CD4-positive, CD25-positive, alpha-beta regulatory T cell (primary cell): ENCODE results near the gene EPX. TPM values are rescaled to one million over a fixed set of nuclear protein-coding genes. Genes with fewer than 3 reads are reported as not detected.

ENCODE experiments used
- ATAC-seq, 2 donors: fragments of 150-1000 bp; cut with Tn5 transposase; one replicate each; pipeline ENCODE4 v1.10.0; 2021; ENCODE audit warnings: low read depth in 2 of 2, moderate number of reproducible peaks in 2 of 2, moderate library complexity in 1 of 2
- DNase-seq, 3 donors: peaks; one replicate each; pipeline versions ENCODE4 v3.0.0 to v3.0.0-alpha.2; 2012 to 2022; ENCODE audit warnings: mixed read lengths in 1 of 3
- H3K27ac ChIP-seq: one replicate; pipeline ENCODE4 v1.7.0; 2013; ENCODE audit warnings: mild to moderate bottlenecking, low read length; ENCODE audit not compliant: insufficient read depth, poor library complexity, severe bottlenecking
- H3K27me3 ChIP-seq: one replicate; pipeline ENCODE4 v1.7.0; 2013; ENCODE audit warnings: low read length; ENCODE audit not compliant: control insufficient read depth, insufficient read depth
- H3K36me3 ChIP-seq: one replicate; pipeline ENCODE4 v1.7.0; 2013; ENCODE audit warnings: mild to moderate bottlenecking, low read length, moderate library complexity; ENCODE audit not compliant: control insufficient read depth, insufficient read depth
- H3K4me1 ChIP-seq: 2 replicates; pipeline ENCODE4 v1.7.0; 2013; ENCODE audit warnings: mild to moderate bottlenecking, low read length; ENCODE audit not compliant: insufficient read depth, control insufficient read depth, poor library complexity, severe bottlenecking
- H3K4me3 ChIP-seq: one replicate; pipeline ENCODE4 v1.7.0; 2013; ENCODE audit warnings: low read depth, mild to moderate bottlenecking, low read length, moderate library complexity
- H3K9me3 ChIP-seq, 2 experiments: 1 replicate in 1 of 2; 2 replicates in 1 of 2; pipeline ENCODE4 v1.7.0; 2013; ENCODE audit warnings: low read length in 2 of 2, mild to moderate bottlenecking in 1 of 2, moderate library complexity in 1 of 2; ENCODE audit not compliant: control insufficient read depth in 2 of 2
- H3K27ac Mint-ChIP-seq, 3 donors: one replicate each; pipeline ENCODE4 v1.8.0; 2020 to 2022; ENCODE audit warnings: mild to moderate bottlenecking in 3 of 3, mixed read lengths in 3 of 3, moderate library complexity in 2 of 3
- H3K27me3 Mint-ChIP-seq: one replicate; pipeline ENCODE4 v1.8.0; 2022; ENCODE audit warnings: mild to moderate bottlenecking, mixed read lengths
- H3K36me3 Mint-ChIP-seq: one replicate; pipeline ENCODE4 v1.8.0; 2020; ENCODE audit warnings: mixed read lengths
- H3K4me1 Mint-ChIP-seq, 4 donors: one replicate each; pipeline ENCODE4 v1.8.0; 2020 to 2022; ENCODE audit warnings: mixed read lengths in 4 of 4, mild to moderate bottlenecking in 1 of 4
- H3K4me3 Mint-ChIP-seq, 4 donors: one replicate each; pipeline ENCODE4 v1.8.0; 2020 to 2022; ENCODE audit warnings: mild to moderate bottlenecking in 4 of 4, mixed read lengths in 4 of 4, moderate library complexity in 3 of 4
- H3K9me3 Mint-ChIP-seq, 7 donors: one replicate each; pipeline ENCODE4 v1.8.0; 2020 to 2022; ENCODE audit warnings: mixed read lengths in 7 of 7, mild to moderate bottlenecking in 3 of 7, moderate library complexity in 2 of 7
- polyA plus RNA-seq, 4 donors: library from polyadenylated mRNA; unstranded; fragments of 300-500 nt; fragmentation: Illumina TruSeq; gene quantifications; one replicate each; pipeline ENCODE4 v1.2.3, GENCODE V29; 2021
- total RNA-seq: library from RNA; stranded (reverse); gene quantifications from one replicate; pipeline ENCODE4 v1.2.3, GENCODE V29; 2022

The EPX gene
- total and polyA plus RNA-seq, 5 donors from 2014 or later = not detected

DNA sequence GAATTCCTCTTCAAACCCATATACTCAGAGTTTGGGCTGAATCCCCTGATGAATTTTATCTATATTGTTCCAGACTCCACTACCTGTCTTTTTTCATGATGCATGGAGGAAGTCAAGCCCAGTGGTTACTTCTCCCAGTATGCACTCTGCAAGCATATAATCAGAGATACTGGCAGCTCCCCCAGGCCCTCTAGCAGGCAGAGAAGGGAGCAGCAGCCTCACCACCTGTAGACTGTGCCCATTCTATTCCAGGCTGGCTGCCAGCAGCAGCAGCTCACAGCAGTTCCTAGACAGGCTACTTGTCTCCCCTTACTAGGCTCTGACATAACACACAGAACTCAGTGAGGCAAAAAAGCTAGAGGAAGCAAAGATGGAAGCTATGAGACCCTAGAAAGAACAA lies 23.2 kb downstream of the EPX start:
- Histone ChIP-seq H3K9me3 (no peaks in the 10 kb centered on the region), H3K4me1 (peaks cover 18% of the 10 kb centered on the region), H3K36me3 (peaks cover 38% of the 10 kb centered on the region), H3K27me3 (no peaks in the 10 kb centered on the region), H3K4me3 (no peak overlapping the region), H3K27ac (no peak overlapping the region)
- no peak for ATAC-seq
- Mint-ChIP-seq H3K36me3 (peaks cover 27% of the 10 kb centered on the region), H3K4me1 (peaks cover 7 to 24% (median 16%) of the 10 kb centered on the region in 4 donors), H3K9me3 (no peaks in the 10 kb centered on the region), H3K27me3 (peaks cover 10% of the 10 kb centered on the region), H3K4me3 (peak overlapping the region in 1 of 4 donors; percentile 91), H3K27ac (peak overlapping the region in 1 of 3 donors; percentile 48)
- DNase-seq = peak in 1 of 3 donors; percentile 12

DNA sequence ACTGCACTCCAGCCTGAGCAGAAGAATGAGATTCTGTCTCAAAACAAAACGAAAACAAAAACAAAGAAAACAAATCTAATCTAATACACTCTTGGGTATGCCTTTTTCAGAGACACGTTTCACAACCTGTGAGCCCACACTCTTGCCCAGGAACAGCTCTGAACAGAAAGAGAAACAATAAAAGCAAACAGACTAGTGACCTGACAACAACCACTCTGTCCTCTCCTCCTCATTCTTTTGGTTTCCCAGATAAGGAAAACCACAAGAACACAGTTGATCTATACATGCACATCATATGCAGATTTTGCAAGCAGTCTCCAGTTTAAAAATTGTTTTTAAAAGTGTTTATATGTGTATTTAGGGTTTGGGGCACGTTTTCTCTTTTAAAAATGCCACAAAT lies 25.2 kb downstream of the EPX start:
- no peak for ATAC-seq
- H3K4me3 ChIP-seq = no peak overlapping the region
- peaks cover 18% of the 10 kb centered on the region for H3K36me3 Mint-ChIP-seq
- peaks cover 18% of the 10 kb centered on the region for H3K4me1 ChIP-seq
- H3K27me3 ChIP-seq = no peaks in the 10 kb centered on the region
- peaks cover 7 to 30% (median 16%) of the 10 kb centered on the region in 4 donors for H3K4me1 Mint-ChIP-seq
- peak overlapping the region in 2 of 3 donors; percentile 86 to 97 for H3K27ac Mint-ChIP-seq
- H3K27ac ChIP-seq = peak overlapping the region; percentile 81
- peak overlapping the region; percentile 60 to 91 (median 78) for H3K4me3 Mint-ChIP-seq
- H3K9me3 ChIP-seq = no peaks in the 10 kb centered on the region
- H3K27me3 Mint-ChIP-seq = peaks cover 10% of the 10 kb centered on the region
- H3K36me3 ChIP-seq = peaks cover 26% of the 10 kb centered on the region
- no peaks in the 10 kb centered on the region for H3K9me3 Mint-ChIP-seq
- no peak for DNase-seq

DNA sequence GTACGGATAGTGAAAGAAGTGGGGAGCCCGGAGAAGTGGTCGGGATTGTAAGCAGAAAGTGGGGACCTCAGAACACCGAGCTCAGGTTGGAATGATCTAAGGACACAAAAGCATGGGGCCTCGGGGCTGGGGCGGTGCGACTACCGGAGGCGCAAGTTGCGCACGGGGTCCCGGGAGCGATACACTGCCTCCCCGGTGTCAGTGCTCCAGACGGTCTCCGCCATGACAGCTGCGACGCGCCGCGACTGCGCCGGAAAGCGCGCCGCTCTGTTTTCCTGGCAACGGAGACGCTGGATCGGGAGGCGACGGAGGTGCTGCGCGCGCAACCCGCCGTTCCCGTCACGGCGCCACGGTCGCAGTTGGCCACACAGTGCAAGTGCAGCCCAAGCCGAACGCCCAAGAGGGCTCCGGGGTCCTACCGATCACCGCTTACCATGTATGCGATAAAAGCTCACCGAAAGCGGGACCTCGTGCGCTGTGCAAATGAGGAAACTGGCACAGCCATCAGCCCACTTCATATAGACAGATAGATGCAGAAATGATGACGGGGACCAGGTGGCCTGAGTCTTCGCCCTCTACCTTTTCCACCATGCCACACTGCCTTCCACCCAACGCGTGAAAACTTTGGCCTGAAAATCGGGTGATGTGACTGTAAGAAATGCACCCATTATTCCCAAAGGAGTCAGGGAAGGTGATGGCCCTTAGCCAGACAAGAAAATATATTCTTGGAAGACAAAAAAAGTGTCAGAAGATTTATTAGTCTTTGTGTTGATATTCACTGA lies 26.7 kb downstream of the EPX start, which contains the start of gene MKS1:
Gene MKS1 (minus strand): TSS at position 249 of the 782 bp plus-strand sequence. CDS start 25 bp downstream, at position 224.
- ATAC-seq = peak; percentile 97 to 98
- Mint-ChIP-seq H3K27ac (peak within 1 kb of the TSS; percentile 96 to 98 (median 97)), H3K9me3 (no peaks in the 10 kb centered on the region), H3K4me3 (peak within 1 kb of the TSS; percentile 91 to 97 (median 96)), H3K27me3 (peaks cover 16% of the 10 kb centered on the region), H3K36me3 (peaks cover 6% of the 10 kb centered on the region), H3K4me1 (peaks cover 7 to 30% (median 16%) of the 10 kb centered on the region in 4 donors)
- no peaks in the 10 kb centered on the region for H3K9me3 ChIP-seq
- H3K36me3 ChIP-seq = peaks cover 12% of the 10 kb centered on the region
- H3K4me1 ChIP-seq = peaks cover 18% of the 10 kb centered on the region
- peak within 1 kb of the TSS; percentile 81 for H3K27ac ChIP-seq
- H3K27me3 ChIP-seq = peaks cover 1% of the 10 kb centered on the region
- DNase-seq = peak; percentile 88 to 95 (median 95)
- peak within 1 kb of the TSS; percentile 93 for H3K4me3 ChIP-seq

DNA sequence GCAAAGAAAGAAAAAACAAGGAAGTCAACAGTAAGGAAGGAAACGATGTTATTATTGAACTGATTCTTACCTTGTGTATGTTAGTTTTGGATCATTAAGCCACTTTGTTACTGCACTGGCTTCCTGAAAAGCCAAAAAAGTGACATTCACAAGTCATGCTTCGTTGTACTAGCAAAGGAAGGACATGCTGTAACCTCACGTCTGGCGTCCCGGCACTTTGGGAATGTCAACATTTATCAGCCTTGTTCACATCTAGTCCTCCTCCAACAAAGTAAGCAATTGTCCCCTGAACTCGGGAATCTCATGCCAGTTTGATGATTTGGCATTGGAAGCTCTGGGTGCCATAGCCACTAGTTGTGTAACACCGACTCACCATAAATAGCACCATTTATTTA lies 27.3 kb downstream of the EPX start:
- Histone ChIP-seq H3K4me3 (peak overlapping the region; percentile 93), H3K36me3 (peaks cover 8% of the 10 kb centered on the region), H3K27ac (peak overlapping the region; percentile 81), H3K27me3 (peaks cover 1% of the 10 kb centered on the region), H3K4me1 (peaks cover 18% of the 10 kb centered on the region), H3K9me3 (no peaks in the 10 kb centered on the region)
- Mint-ChIP-seq H3K36me3 (peaks cover 6% of the 10 kb centered on the region), H3K27ac (peak overlapping the region; percentile 96 to 98 (median 97)), H3K4me1 (peaks cover 7 to 30% (median 16%) of the 10 kb centered on the region in 4 donors), H3K27me3 (peaks cover 19% of the 10 kb centered on the region), H3K4me3 (peak overlapping the region; percentile 91 to 97 (median 96)), H3K9me3 (no peaks in the 10 kb centered on the region)
- ATAC-seq = no peak
- no peak for DNase-seq

DNA sequence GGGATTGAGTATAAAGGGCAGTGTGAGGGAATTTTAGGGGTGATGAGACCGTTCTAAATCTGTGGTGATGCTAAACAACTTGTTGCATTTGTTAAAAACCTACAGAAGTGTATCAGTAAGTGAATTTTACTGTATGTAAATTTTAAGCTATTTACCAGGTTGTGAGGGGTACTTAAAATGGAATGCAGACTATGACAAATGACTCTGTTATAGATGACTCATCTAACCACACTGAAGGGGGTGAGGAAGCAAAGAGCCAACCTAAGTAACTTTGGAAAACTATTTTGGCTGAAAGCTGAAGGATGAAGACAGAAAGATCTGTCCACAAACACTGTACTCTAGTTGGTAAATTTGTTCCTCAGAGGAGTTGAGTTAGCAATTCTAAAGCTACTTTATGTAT lies 31.8 kb downstream of the EPX start:
- H3K4me1 Mint-ChIP-seq = peaks cover 2 to 15% (median 6%) of the 10 kb centered on the region in 4 donors
- no peak for DNase-seq
- no peak overlapping the region for H3K27ac Mint-ChIP-seq
- H3K4me1 ChIP-seq = peaks cover 9% of the 10 kb centered on the region
- H3K9me3 Mint-ChIP-seq = no peaks in the 10 kb centered on the region
- no peak for ATAC-seq
- H3K36me3 Mint-ChIP-seq = no peaks in the 10 kb centered on the region
- peaks cover 4% of the 10 kb centered on the region for H3K27me3 ChIP-seq
- no peak overlapping the region for H3K4me3 ChIP-seq
- peaks cover 35% of the 10 kb centered on the region for H3K27me3 Mint-ChIP-seq
- H3K9me3 ChIP-seq = no peaks in the 10 kb centered on the region
- H3K4me3 Mint-ChIP-seq = no peak overlapping the region
- no peaks in the 10 kb centered on the region for H3K36me3 ChIP-seq
- H3K27ac ChIP-seq = no peak overlapping the region

DNA sequence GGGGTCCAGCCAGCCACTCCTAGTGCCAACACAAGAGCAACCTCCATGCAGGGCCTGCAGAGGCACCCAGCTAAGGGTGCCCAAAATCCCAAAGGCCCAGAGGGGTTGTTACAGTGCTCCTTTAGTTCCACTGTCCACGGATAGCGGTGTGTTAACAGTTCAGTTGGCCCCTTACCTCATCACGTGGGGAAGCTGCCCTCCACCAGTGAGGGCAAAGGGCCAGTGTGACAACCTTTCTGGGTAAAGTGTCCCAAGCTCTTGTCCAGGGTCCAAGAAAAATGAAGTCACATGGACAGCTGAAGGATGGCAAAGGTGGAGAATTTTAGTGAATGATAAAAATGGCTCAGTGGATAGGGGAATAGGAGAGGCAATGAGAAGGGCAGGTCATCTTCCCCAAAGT lies 35.2 kb downstream of the EPX start:
- Mint-ChIP-seq H3K9me3 (no peaks in the 10 kb centered on the region), H3K4me3 (no peak overlapping the region), H3K27ac (no peak overlapping the region), H3K36me3 (no peaks in the 10 kb centered on the region), H3K4me1 (no peaks in the 10 kb centered on the region), H3K27me3 (peaks cover 36% of the 10 kb centered on the region)
- Histone ChIP-seq H3K9me3 (no peaks in the 10 kb centered on the region), H3K4me3 (no peak overlapping the region), H3K4me1 (no peaks in the 10 kb centered on the region), H3K36me3 (no peaks in the 10 kb centered on the region), H3K27ac (no peak overlapping the region), H3K27me3 (peaks cover 4% of the 10 kb centered on the region)
- DNase-seq = no peak
- ATAC-seq = no peak

DNA sequence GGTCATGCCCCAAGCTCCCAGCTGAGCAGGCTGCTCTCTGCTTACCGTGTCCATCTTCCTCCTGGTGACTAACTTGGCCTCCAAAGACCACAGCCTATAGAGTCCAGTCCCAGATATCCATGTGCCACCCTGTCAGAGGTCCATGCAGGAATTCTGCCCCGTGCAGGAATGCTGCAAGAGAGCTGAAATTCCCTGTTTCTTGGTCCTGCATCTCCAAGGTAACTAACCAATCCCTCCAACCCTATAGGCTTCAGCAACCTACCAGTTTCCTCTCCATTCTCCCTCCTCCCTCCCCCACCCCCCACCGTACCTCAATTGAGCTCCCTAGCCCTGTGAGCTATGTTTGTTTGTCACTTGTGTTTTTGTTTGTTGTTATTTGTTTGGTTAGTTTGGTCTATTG lies 36.2 kb downstream of the EPX start:
- ATAC-seq (no peak), DNase-seq (no peak)
- H3K27me3 Mint-ChIP-seq = peaks cover 32% of the 10 kb centered on the region
- H3K4me1 ChIP-seq = no peaks in the 10 kb centered on the region
- peaks cover 4% of the 10 kb centered on the region for H3K27me3 ChIP-seq
- H3K27ac ChIP-seq = no peak overlapping the region
- no peaks in the 10 kb centered on the region for H3K4me1 Mint-ChIP-seq
- H3K36me3 Mint-ChIP-seq = no peaks in the 10 kb centered on the region
- no peaks in the 10 kb centered on the region for H3K9me3 ChIP-seq
- no peak overlapping the region for H3K4me3 Mint-ChIP-seq
- H3K36me3 ChIP-seq = no peaks in the 10 kb centered on the region
- no peak overlapping the region for H3K27ac Mint-ChIP-seq
- H3K4me3 ChIP-seq = no peak overlapping the region
- H3K9me3 Mint-ChIP-seq = no peaks in the 10 kb centered on the region

DNA sequence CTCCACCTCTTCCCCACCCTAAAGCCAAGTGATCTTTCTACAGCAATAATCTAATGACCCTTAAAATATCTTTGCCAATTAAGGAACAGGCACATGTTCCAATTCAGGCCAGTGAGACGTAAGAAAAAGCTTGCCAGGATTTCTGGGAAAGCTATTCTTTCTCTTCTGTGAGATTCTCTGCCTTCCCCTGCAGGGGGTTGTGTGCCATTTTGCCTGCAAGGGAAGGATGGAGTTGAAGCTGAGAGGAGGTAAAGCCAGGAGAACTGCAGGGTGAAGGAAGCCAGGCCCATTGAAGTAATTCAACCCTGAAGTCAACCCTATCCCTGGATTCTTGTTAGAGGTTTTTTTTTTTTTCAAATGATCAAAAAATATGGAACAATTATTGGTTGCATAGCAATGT lies 36.9 kb downstream of the EPX start:
- no peaks in the 10 kb centered on the region for H3K36me3 Mint-ChIP-seq
- Histone ChIP-seq H3K27ac (no peak overlapping the region), H3K27me3 (peaks cover 4% of the 10 kb centered on the region), H3K4me3 (no peak overlapping the region), H3K4me1 (no peaks in the 10 kb centered on the region), H3K9me3 (no peaks in the 10 kb centered on the region), H3K36me3 (no peaks in the 10 kb centered on the region)
- no peak for ATAC-seq
- no peak overlapping the region for H3K27ac Mint-ChIP-seq
- no peaks in the 10 kb centered on the region for H3K4me1 Mint-ChIP-seq
- H3K4me3 Mint-ChIP-seq = no peak overlapping the region
- no peak for DNase-seq
- peaks cover 33% of the 10 kb centered on the region for H3K27me3 Mint-ChIP-seq
- no peaks in the 10 kb centered on the region for H3K9me3 Mint-ChIP-seq
